IPS-20b (cell line): ENCODE data around the gene HHIP.

Source experiments
- H3K27ac ChIP-seq: one replicate; pipeline ENCODE4 v1.5.1; 2013; ENCODE audit warnings: low read length
- H3K27me3 ChIP-seq: 2 replicates; pipeline ENCODE4 v1.6.1; 2013; ENCODE audit warnings: mild to moderate bottlenecking, low read length, inconsistent platforms; ENCODE audit not compliant: insufficient read depth
- H3K36me3 ChIP-seq: 2 replicates; pipeline ENCODE4 v1.6.1; 2013; ENCODE audit warnings: low read depth, mild to moderate bottlenecking, inconsistent platforms, low read length, moderate library complexity; ENCODE audit not compliant: insufficient read depth
- H3K4me1 ChIP-seq: 2 replicates; pipeline ENCODE4 v1.6.1; 2013; ENCODE audit warnings: mild to moderate bottlenecking, control low read depth, inconsistent platforms, low read length, moderate library complexity; ENCODE audit not compliant: insufficient read depth
- H3K4me3 ChIP-seq: 2 replicates; pipeline ENCODE4 v1.5.1; 2013; ENCODE audit warnings: mild to moderate bottlenecking, low read length, inconsistent platforms
- H3K9ac ChIP-seq: 2 replicates; pipeline ENCODE4 v1.6.1; 2013; ENCODE audit warnings: low read depth, mild to moderate bottlenecking, inconsistent platforms, low read length, moderate library complexity
- H3K9me3 ChIP-seq: 2 replicates; pipeline ENCODE4 v1.6.1; 2013; ENCODE audit warnings: mild to moderate bottlenecking, low read depth, low read length, inconsistent platforms; ENCODE audit not compliant: insufficient read depth

Gene HHIP

GRCh38 chr4:144711700-144712456 is 65.9 kb downstream of the HHIP start:
- Histone ChIP-seq H3K4me3 (no peak overlapping the region), H3K36me3 (no peaks in the 10 kb centered on the region), H3K9me3 (no peaks in the 10 kb centered on the region), H3K9ac (no peak overlapping the region), H3K4me1 (peaks cover 4% of the 10 kb centered on the region; the same call in 1 of the 2 replicates), H3K27ac (no peak overlapping the region), H3K27me3 (no peaks in the 10 kb centered on the region)

DNA sequence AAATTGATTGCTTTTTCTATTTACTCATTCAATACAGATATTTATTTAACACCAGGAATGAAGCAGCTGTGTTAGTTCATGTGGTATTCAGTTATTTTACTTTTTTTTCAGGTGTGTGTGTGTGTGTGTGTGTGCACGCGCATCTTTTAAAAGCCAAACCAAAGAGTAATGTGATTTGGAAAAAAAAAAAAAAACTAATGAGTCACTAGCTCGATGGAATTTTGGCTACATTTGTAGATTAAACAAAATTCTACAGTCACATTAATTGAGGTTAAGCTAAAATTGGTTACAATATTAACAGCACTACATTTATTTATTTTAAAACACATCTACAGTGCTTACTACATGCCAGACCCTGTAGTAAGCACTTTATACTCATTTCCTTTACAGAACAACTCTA is 66.8 kb downstream of the HHIP start:
- Histone ChIP-seq H3K4me1 (peaks cover 4% of the 10 kb centered on the region; the same call in 1 of the 2 replicates), H3K9me3 (no peaks in the 10 kb centered on the region), H3K9ac (no peak overlapping the region), H3K4me3 (no peak overlapping the region), H3K36me3 (no peaks in the 10 kb centered on the region), H3K27me3 (no peaks in the 10 kb centered on the region), H3K27ac (no peak overlapping the region)

DNA sequence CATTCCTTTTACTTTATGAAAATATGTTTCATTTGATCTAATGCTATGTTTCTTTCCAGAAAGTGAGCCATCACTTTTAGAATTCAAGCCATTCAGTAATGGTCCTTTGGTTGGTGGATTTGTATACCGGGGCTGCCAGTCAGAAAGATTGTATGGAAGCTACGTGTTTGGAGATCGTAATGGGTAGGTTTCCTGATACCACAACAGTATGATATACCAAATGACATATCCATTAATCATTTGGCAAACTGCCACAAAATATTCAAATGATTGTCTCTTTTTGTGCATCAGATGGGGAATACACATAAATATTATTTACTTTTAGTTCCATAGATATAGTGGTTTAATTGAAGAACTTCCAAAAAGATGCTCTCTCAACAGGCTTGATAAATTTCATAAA is 68.2 kb downstream of the HHIP start:
- Histone ChIP-seq H3K9me3 (no peaks in the 10 kb centered on the region), H3K27me3 (no peaks in the 10 kb centered on the region), H3K4me3 (no peak overlapping the region), H3K4me1 (peaks cover 4% of the 10 kb centered on the region; the same call in 1 of the 2 replicates), H3K36me3 (no peaks in the 10 kb centered on the region), H3K27ac (no peak overlapping the region), H3K9ac (no peak overlapping the region)

DNA sequence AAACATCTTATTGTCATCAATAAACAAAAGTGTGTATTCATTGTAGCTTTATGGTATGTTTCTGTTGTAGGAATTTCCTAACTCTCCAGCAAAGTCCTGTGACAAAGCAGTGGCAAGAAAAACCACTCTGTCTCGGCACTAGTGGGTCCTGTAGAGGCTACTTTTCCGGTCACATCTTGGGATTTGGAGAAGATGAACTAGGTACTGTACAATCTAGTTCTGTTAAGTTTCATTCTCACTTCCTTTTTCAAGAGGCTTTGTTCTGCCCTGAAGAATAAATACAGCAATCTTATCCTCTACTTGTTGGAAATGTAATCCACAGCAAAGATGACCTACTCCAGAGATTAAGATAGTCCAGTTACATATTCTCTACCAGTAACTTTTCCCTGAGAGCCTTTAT is 69.3 kb downstream of the HHIP start:
- peaks cover 4% of the 10 kb centered on the region for H3K4me1 ChIP-seq
- no peak overlapping the region for H3K4me3 ChIP-seq
- H3K9me3 ChIP-seq: no peaks in the 10 kb centered on the region
- H3K27ac ChIP-seq: no peak overlapping the region
- no peaks in the 10 kb centered on the region for H3K36me3 ChIP-seq
- H3K27me3 ChIP-seq: no peaks in the 10 kb centered on the region
- no peak overlapping the region for H3K9ac ChIP-seq

DNA sequence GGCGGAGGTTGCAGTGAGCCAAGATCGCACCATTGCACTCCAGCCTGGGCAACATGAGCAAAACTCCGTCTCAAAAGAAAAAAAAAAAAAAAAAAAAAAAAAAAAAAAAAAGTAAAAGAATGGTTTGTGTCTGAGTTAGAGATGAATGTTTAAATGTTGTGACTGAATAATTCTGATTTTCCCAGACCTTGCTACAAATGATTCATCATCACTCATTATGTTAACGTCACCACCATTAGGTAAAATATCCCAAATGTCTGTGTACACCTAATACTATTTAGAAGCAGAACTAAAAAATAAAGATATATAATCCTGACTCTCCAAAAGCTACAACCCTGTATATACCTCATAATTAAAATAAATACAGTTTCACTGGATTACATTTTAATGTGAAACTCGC is 70.8 kb downstream of the HHIP start:
- Histone ChIP-seq H3K9me3 (no peaks in the 10 kb centered on the region), H3K9ac (no peak overlapping the region), H3K27me3 (no peaks in the 10 kb centered on the region), H3K4me3 (no peak overlapping the region), H3K27ac (no peak overlapping the region), H3K36me3 (no peaks in the 10 kb centered on the region), H3K4me1 (peaks cover 5% of the 10 kb centered on the region; the same call in 1 of the 2 replicates)

- no peak overlapping the region for H3K4me3 ChIP-seq
- H3K27ac ChIP-seq: no peak overlapping the region
- H3K9me3 ChIP-seq: no peaks in the 10 kb centered on the region
- H3K9ac ChIP-seq: no peak overlapping the region
- no peaks in the 10 kb centered on the region for H3K27me3 ChIP-seq
- H3K36me3 ChIP-seq: no peaks in the 10 kb centered on the region
- peaks cover 5% of the 10 kb centered on the region; the same call in 1 of the 2 replicates for H3K4me1 ChIP-seq
Measured at GRCh38 chr4:144718958-144719512, 73.1 kb downstream of the HHIP start.

GRCh38 chr4:144720491-144720890 is 74.5 kb downstream of the HHIP start:
- Histone ChIP-seq H3K36me3 (no peaks in the 10 kb centered on the region), H3K9me3 (no peaks in the 10 kb centered on the region), H3K27me3 (no peaks in the 10 kb centered on the region), H3K4me1 (peaks cover 5% of the 10 kb centered on the region; the same call in 1 of the 2 replicates), H3K27ac (no peak overlapping the region), H3K9ac (no peak overlapping the region), H3K4me3 (no peak overlapping the region)

DNA sequence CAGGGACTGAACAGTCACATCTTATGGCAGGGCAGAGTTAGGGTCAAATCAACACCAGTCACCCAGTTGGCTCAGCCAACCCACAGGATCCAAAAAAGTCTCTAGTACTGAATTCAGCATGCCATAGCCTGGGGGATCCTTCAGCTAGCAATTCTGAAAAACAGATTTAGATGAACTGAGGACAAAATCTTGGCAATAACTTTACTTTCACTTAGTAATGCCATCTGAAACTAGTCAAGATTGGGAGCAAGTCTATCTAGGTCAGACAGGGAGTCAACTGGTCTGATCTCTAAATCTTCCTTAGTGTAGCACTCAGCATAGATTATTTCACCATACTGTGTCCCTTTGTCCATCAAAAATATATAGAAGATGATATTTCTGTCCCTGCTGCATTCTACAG is 76.0 kb downstream of the HHIP start:
- Histone ChIP-seq H3K9me3 (no peaks in the 10 kb centered on the region), H3K27ac (no peak overlapping the region), H3K9ac (no peak overlapping the region), H3K4me1 (peaks cover 5% of the 10 kb centered on the region; the same call in 1 of the 2 replicates), H3K27me3 (no peaks in the 10 kb centered on the region), H3K4me3 (no peak overlapping the region), H3K36me3 (no peaks in the 10 kb centered on the region)

- H3K27ac ChIP-seq: no peak overlapping the region
- H3K4me1 ChIP-seq: peaks cover 5% of the 10 kb centered on the region; the same call in 1 of the 2 replicates
- no peaks in the 10 kb centered on the region for H3K9me3 ChIP-seq
- H3K36me3 ChIP-seq: no peaks in the 10 kb centered on the region
- no peak overlapping the region for H3K9ac ChIP-seq
- no peak overlapping the region for H3K4me3 ChIP-seq
- H3K27me3 ChIP-seq: no peaks in the 10 kb centered on the region
Measured at GRCh38 chr4:144723471-144723870, 77.5 kb downstream of the HHIP start.

DNA sequence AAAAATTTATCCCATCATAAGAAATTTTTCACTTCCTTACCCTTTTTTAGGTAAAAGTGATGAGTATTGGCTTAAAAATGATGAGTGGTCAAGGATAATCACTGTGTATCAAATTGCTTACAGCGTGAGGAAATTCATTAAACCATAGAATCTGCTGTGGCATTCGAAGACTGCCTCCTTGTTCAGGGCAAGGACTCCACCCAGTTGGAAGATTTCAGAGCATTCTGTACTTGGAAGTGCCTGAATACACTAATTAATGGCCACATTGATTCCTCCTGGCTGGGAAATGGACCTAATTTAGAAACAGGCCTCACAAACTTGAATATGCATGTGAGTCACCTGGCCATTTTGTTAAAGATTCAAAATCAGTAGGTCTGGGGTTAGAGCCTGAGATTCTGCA is 83.2 kb downstream of the HHIP start:
- Histone ChIP-seq H3K9ac (no peak overlapping the region), H3K27me3 (no peaks in the 10 kb centered on the region), H3K4me1 (peaks cover 8% of the 10 kb centered on the region), H3K4me3 (no peak overlapping the region), H3K9me3 (no peaks in the 10 kb centered on the region), H3K27ac (no peak overlapping the region), H3K36me3 (no peaks in the 10 kb centered on the region)

DNA sequence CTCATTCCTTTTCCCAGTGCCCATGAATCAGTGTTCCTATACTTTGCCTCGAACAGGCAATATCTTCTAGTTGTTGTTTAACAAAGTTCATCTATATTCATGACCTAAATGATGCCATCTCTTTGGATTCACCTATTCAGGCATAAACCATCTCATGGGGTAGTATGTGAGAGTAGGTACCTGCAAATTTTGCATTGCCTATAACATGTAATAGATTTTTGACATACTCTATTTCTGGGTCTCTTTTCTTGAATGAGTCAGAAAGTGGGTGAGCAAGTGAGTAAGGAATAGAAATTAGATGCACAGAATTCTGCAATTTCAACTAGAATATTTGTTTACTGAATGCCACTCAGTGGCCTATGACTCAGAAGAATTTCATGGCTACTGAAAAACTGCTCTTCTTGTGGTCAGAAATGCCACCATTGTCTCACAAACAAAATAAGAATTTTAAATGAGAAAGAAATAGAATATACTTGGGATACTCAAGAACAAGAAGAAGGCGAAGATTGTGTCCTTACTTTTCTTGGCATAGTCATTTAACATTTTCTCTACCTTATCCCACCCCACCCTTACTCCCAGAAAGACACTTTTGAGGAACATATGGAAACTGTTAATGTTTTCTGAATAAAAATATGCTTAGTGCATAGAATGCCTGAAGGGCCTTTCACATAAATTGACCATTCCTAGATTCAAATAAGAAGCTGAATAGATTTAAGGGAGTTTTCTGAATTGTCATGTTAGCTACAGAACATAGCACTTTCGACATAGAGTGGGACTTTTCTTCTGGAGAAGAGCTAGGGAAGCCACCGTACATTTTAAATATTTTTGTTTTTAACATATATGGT is 86.8 kb downstream of the HHIP start:
- Histone ChIP-seq H3K4me3 (no peak overlapping the region), H3K27ac (no peak overlapping the region), H3K4me1 (peaks cover 8% of the 10 kb centered on the region), H3K36me3 (no peaks in the 10 kb centered on the region), H3K27me3 (no peaks in the 10 kb centered on the region), H3K9me3 (no peaks in the 10 kb centered on the region), H3K9ac (no peak overlapping the region)
